HCT116 (cell line): ENCODE measurements around the gene LTO1.

Experiments used
- POLR2A ChIP-seq: IDR thresholded peaks from 2 replicates; pipeline ENCODE4 v1.7.0; 2011; ENCODE audit warnings: borderline replicate concordance; ENCODE audit not compliant: insufficient read depth, insufficient read length; ENCODE audit errors: extremely low read depth
- POLR2AphosphoS5 ChIP-seq: IDR thresholded peaks from 2 replicates; pipeline ENCODE4 v1.6.1; 2011; ENCODE audit warnings: mild to moderate bottlenecking, low read depth, low read length, moderate library complexity
- SRF ChIP-seq: IDR thresholded peaks from 2 replicates; pipeline ENCODE4 v1.6.1; 2012; ENCODE audit warnings: low read depth
- ZNF274 ChIP-seq: fragments of 200-500 bp; sonication (Bioruptor generic); IDR thresholded peaks from 2 replicates; pipeline ENCODE4 v1.6.1; 2014; ENCODE audit warnings: mild to moderate bottlenecking, low read depth, low read length, inconsistent platforms
- TF ChIP-seq, protein P1 (sequence below): IDR thresholded peaks from 2 replicates; pipeline ENCODE4 v1.6.1; 2011; ENCODE audit warnings: mild to moderate bottlenecking, low read length, moderate library complexity; ENCODE audit not compliant: insufficient replicate concordance; ENCODE audit errors: extremely low read depth
- TF ChIP-seq, protein P2 (sequence below), 3 experiments: fragments of 200-600 bp in 1 of 3; sonication (generic) in 1 of 3; IDR thresholded peaks in 2 of 3; conservative IDR thresholded peaks in 1 of 3; 2 replicates each; pipeline ENCODE4 v1.5.1; 2012 to 2017; ENCODE audit warnings: low read depth in 2 of 3, low read length in 2 of 3, antibody characterized with exemption in 1 of 3, borderline replicate concordance in 1 of 3, control low read depth in 1 of 3, mild to moderate bottlenecking in 1 of 3, mixed read lengths in 1 of 3, mixed run types in 1 of 3, moderate library complexity in 1 of 3; ENCODE audit not compliant: insufficient read depth in 1 of 3
- TF ChIP-seq, protein P3 (sequence below): IDR thresholded peaks from 2 replicates; pipeline ENCODE4 v1.6.1; 2012; ENCODE audit warnings: low read depth

DNA sequence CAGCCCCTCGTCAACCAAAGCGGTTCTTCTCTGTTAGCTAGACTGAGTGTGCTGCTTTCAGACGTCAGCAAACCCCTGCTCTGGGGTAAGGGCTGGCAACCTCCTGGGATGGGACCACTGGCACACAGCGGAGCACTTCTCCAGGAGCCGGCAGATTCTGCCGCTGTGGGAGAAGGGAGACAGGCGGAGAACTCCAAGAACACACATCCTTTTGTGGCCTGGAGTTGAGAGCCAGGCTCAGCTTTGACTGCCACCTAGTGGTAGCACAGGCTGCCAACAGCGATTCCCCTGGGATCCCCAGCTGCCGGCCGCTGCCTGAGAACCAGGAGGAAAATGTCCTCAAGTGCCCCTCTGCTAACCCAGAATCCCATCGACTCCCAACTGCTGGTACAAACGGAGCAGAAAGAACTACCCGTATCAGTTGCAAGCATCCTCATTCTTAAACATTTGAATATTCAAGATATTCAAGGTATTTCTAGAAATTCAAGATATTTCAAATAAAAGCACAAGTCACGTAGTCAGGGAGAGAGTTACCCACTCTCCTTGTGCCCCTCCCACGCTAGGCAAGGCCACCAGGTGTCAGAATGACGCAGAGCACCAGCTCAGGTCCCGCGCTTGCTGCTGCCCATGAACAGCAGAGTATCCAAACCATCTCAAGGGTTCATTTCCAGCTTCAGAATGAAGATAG lies 4.9 kb downstream of the LTO1 start:
- TF ChIP-seq, protein P1, sequence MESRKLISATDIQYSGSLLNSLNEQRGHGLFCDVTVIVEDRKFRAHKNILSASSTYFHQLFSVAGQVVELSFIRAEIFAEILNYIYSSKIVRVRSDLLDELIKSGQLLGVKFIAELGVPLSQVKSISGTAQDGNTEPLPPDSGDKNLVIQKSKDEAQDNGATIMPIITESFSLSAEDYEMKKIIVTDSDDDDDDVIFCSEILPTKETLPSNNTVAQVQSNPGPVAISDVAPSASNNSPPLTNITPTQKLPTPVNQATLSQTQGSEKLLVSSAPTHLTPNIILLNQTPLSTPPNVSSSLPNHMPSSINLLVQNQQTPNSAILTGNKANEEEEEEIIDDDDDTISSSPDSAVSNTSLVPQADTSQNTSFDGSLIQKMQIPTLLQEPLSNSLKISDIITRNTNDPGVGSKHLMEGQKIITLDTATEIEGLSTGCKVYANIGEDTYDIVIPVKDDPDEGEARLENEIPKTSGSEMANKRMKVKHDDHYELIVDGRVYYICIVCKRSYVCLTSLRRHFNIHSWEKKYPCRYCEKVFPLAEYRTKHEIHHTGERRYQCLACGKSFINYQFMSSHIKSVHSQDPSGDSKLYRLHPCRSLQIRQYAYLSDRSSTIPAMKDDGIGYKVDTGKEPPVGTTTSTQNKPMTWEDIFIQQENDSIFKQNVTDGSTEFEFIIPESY, result no peak
- TF ChIP-seq, protein P2, sequence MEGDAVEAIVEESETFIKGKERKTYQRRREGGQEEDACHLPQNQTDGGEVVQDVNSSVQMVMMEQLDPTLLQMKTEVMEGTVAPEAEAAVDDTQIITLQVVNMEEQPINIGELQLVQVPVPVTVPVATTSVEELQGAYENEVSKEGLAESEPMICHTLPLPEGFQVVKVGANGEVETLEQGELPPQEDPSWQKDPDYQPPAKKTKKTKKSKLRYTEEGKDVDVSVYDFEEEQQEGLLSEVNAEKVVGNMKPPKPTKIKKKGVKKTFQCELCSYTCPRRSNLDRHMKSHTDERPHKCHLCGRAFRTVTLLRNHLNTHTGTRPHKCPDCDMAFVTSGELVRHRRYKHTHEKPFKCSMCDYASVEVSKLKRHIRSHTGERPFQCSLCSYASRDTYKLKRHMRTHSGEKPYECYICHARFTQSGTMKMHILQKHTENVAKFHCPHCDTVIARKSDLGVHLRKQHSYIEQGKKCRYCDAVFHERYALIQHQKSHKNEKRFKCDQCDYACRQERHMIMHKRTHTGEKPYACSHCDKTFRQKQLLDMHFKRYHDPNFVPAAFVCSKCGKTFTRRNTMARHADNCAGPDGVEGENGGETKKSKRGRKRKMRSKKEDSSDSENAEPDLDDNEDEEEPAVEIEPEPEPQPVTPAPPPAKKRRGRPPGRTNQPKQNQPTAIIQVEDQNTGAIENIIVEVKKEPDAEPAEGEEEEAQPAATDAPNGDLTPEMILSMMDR (IDR thresholded peaks at IDR 0.05 in 2 of 3, conservative IDR thresholded peaks at IDR 0.05 in 1 of 3; ENCODE audit: borderline replicate concordance in 1 of 3, insufficient read depth in 1 of 3, low read depth in 2 of 3, low read length in 2 of 3), result peak; percentile 83 to 95 (median 91)
- no peak for TF ChIP-seq POLR2A
- TF ChIP-seq ZNF274, result no peak
- no peak for TF ChIP-seq SRF
- 0 out of 2 replicates have a peak, but pooled peaks have one; percentile 20 for TF ChIP-seq POLR2AphosphoS5
- TF ChIP-seq, protein P3, sequence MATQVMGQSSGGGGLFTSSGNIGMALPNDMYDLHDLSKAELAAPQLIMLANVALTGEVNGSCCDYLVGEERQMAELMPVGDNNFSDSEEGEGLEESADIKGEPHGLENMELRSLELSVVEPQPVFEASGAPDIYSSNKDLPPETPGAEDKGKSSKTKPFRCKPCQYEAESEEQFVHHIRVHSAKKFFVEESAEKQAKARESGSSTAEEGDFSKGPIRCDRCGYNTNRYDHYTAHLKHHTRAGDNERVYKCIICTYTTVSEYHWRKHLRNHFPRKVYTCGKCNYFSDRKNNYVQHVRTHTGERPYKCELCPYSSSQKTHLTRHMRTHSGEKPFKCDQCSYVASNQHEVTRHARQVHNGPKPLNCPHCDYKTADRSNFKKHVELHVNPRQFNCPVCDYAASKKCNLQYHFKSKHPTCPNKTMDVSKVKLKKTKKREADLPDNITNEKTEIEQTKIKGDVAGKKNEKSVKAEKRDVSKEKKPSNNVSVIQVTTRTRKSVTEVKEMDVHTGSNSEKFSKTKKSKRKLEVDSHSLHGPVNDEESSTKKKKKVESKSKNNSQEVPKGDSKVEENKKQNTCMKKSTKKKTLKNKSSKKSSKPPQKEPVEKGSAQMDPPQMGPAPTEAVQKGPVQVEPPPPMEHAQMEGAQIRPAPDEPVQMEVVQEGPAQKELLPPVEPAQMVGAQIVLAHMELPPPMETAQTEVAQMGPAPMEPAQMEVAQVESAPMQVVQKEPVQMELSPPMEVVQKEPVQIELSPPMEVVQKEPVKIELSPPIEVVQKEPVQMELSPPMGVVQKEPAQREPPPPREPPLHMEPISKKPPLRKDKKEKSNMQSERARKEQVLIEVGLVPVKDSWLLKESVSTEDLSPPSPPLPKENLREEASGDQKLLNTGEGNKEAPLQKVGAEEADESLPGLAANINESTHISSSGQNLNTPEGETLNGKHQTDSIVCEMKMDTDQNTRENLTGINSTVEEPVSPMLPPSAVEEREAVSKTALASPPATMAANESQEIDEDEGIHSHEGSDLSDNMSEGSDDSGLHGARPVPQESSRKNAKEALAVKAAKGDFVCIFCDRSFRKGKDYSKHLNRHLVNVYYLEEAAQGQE, result no peak
